22Rv1 (cell line): Measurements from ENCODE around the gene AIG1.

Experiments used
- ZFX ChIP-seq: fragments of 450-650 bp; IDR thresholded peaks from 2 replicates; pipeline ENCODE4 v1.6.1; 2017; ENCODE audit warnings: antibody characterized with exemption, borderline replicate concordance
- TF ChIP-seq, protein P1 (sequence below): fragments of 450-650 bp; IDR thresholded peaks from 2 replicates; pipeline ENCODE4 v1.5.1; 2017; ENCODE audit warnings: mild to moderate bottlenecking

DNA sequence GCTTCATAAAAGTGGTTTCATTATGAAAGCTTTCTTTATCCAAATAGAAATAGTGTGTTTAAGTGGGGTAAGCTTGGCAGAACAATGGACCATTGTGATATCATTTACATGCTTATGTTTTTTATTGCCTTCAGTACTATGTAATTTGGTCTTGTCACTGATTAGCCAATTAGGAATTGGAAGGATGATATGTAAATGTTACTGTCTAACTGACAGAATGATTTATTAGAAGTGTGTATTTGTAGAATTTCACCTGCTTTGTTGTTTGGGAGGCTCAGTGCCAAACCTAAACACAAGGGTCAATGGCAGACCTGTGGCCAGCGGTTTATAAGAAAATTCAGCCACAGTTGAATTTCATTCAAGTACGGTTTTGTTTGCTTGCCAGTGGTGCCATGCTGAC is 39.0 kb downstream of the AIG1 start:
- TF ChIP-seq, protein P1, sequence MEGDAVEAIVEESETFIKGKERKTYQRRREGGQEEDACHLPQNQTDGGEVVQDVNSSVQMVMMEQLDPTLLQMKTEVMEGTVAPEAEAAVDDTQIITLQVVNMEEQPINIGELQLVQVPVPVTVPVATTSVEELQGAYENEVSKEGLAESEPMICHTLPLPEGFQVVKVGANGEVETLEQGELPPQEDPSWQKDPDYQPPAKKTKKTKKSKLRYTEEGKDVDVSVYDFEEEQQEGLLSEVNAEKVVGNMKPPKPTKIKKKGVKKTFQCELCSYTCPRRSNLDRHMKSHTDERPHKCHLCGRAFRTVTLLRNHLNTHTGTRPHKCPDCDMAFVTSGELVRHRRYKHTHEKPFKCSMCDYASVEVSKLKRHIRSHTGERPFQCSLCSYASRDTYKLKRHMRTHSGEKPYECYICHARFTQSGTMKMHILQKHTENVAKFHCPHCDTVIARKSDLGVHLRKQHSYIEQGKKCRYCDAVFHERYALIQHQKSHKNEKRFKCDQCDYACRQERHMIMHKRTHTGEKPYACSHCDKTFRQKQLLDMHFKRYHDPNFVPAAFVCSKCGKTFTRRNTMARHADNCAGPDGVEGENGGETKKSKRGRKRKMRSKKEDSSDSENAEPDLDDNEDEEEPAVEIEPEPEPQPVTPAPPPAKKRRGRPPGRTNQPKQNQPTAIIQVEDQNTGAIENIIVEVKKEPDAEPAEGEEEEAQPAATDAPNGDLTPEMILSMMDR, result no peak
- TF ChIP-seq ZFX, result no peak
